Lower leg skin (tissue), 4 donors: ENCODE measurements around the gene TXN. TPM values are rescaled to one million over a fixed set of nuclear protein-coding genes. Genes with fewer than 3 reads are reported as not detected.
A peak's percentile ranks its signal among the peaks of the same experiment; 100 is the strongest.
"Not testable (repeated sequence)": the region's sequence is repeated elsewhere in the genome, so short reads cannot be mapped to it uniquely, and the experiment has no call there.

Experiments
- DNase-seq, 2 donors: peaks; one replicate each; pipeline ENCODE4 v3.0.0-alpha.2; 2019; ENCODE audit warnings: low spot score in 2 of 2
- H3K4me3 ChIP-seq: fragments of 200-600 bp; sonication (generic); 2 replicates; pipeline ENCODE4 v1.5.1; 2017; ENCODE audit warnings: mild to moderate bottlenecking, low read depth; ENCODE audit not compliant: poor library complexity, severe bottlenecking
- POLR2A ChIP-seq, 2 donors: fragments of 450-650 bp; IDR thresholded peaks; one replicate each; pipeline ENCODE4 v1.6.1; 2016 to 2017; ENCODE audit warnings: antibody characterized with exemption in 2 of 2, mild to moderate bottlenecking in 1 of 2, moderate library complexity in 1 of 2
- WGBS, 2 donors: methylation state at CpG; one replicate each; pipeline ENCODE4 v1.1.5; 2018; 5-methylcytosine and 5-hydroxymethylcytosine counted together
- intact Hi-C: fragments of 100-400 bp; cut with DNase I; formaldehyde crosslinking; loops from one replicate; pipeline ENCODE4 v1.15.0; 2023; ENCODE audit warnings: low total_unique reads
- total RNA-seq, 4 donors: library from RNA; depleted of rRNA; stranded (reverse); fragments of >200 nt; gene quantifications; one replicate each; pipeline ENCODE4 v1.1.0, GENCODE V29; 2016
- TF ChIP-seq, protein P1 (sequence below), 3 donors: fragments of 450-650 bp; IDR thresholded peaks; one replicate each; pipeline ENCODE4 v1.5.1; 2016; ENCODE audit warnings: antibody characterized with exemption in 3 of 3, mild to moderate bottlenecking in 3 of 3, moderate library complexity in 2 of 3

The TXN gene
- total RNA-seq, 4 donors from 2014 or later, result 122 to 170 (median 130) TPM

DNA sequence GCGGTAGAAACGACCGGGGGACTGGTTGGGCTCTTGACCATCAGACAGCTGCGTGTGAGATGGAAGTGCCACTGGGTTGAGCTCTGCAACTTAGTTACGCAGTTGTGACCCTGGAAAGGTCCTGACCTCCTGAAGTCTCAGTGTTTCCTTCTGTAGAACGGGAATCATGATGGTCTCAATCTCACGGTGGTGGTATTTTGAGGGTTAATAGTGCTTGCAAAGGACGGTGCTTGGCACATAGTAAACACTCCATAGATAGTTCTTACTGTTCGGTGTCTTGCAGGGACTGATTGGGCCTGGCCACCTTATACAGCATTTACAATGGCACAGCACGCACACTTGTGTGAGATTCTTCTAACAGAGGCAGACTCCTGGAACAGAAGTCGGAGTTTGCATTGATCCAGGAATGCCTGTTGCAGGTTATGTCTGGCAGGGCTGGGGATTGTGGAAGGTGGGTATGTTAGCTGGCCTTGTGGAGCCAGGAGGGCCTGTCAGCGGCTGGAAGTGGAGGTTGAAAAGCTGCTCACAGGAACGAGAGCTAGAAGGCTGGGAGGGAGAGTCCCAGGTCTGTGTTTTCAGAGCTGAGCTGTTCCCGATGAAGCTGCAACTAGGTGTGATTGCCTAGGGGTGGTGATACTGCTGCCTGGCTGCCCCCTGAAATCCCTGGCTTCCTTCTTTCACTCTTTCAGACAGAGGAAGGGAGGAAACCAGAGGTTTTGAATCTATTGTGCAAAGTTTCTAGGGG, 962 bp upstream of the TXN start:
- no peak for DNase-seq
- intact Hi-C loops, result loop anchor here (10.0 kb wide), 1 partner anchor 98 kb away; no protein-coding TSS in a partner anchor
- TF ChIP-seq, protein P1, sequence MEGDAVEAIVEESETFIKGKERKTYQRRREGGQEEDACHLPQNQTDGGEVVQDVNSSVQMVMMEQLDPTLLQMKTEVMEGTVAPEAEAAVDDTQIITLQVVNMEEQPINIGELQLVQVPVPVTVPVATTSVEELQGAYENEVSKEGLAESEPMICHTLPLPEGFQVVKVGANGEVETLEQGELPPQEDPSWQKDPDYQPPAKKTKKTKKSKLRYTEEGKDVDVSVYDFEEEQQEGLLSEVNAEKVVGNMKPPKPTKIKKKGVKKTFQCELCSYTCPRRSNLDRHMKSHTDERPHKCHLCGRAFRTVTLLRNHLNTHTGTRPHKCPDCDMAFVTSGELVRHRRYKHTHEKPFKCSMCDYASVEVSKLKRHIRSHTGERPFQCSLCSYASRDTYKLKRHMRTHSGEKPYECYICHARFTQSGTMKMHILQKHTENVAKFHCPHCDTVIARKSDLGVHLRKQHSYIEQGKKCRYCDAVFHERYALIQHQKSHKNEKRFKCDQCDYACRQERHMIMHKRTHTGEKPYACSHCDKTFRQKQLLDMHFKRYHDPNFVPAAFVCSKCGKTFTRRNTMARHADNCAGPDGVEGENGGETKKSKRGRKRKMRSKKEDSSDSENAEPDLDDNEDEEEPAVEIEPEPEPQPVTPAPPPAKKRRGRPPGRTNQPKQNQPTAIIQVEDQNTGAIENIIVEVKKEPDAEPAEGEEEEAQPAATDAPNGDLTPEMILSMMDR (IDR thresholded peaks at IDR 0.05), result no peak
- TF ChIP-seq POLR2A (IDR thresholded peaks at IDR 0.05), result no peak
- 9 to 15% methylated on average over 14 of the region's 14 CpGs for WGBS, 2 donors
- H3K4me3 ChIP-seq, result peak overlapping the region; percentile 88

DNA sequence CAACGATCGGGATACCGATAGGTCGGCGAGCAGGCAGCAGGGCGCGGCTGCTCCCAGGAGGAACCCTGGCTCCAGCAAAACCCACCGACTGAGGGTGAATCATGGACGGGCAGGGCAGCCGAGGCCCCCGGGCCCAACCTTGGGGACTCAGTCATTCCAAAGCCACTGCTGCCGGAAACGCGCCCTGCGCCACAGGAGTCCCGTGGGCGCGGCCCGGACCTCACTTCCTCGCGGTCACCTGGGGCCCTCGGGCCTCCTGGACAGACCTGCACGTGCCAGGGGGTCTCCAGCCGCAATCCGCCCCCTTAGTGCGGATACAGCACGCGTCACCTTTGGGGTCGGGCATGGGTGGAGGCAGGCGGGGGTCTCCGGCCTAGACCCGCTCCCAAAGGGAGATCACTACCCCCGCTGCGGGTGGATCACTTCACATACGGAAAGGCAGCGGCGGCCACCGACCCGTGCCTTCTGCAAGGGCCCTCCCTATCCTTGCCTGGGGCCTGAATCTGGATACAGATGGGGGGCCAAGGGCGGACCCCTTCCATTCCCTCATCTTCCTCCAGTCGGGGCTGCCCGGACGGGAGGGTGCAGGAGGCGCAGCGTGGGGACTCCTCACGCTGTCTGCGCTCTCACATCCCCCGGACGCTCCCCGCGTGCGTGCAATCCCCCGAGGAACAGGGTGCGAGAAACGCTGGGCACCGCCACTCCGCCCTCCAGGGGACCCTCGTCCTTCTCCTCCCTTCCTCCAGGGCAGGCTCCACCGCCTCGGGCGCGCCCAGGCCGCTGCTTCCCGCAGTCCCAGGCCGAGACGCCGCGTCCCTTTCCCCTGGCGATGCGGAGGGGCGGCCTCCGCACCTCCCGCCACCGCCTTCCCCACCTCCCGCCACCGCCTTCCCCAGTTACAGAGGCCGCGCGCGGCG, 586 bp downstream of the TXN start:
- intact Hi-C loops, result loop anchor here (10.0 kb wide), 1 partner anchor 99 kb away; no protein-coding TSS in a partner anchor
- no peak for TF ChIP-seq POLR2A (IDR thresholded peaks at IDR 0.05)
- TF ChIP-seq, protein P1 (IDR thresholded peaks at IDR 0.05), result no peak
- DNase-seq, result peak; percentile 44 to 95
- 0 to 1% methylated on average over 4 to 65 of the region's 81 CpGs for WGBS, 2 donors
- peak overlapping the region; percentile 88 for H3K4me3 ChIP-seq

DNA sequence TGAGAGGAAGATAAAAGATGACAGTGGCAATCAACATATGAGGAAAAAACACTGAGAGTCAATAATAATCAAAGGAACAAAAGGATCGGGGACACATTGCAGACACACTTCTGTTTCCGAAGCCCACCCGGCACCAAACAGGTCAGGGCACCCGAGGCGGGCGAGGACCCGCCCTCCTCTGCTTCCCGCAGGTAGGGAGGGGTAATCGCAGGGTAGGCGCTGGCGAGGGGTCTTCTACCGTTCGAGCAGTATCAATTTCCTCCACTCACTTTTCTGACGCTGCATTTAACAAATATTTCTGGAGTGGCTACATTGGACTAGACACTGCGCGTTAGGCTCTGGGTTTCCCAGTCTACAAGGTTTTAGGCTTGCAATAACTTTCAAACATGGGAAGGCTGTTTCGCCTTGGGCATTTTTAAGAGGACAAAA, 1.3 kb downstream of the TXN start:
- H3K4me3 ChIP-seq, result peak overlapping the region; percentile 88
- TF ChIP-seq, protein P1 (IDR thresholded peaks at IDR 0.05), result no peak
- no peak for TF ChIP-seq POLR2A (IDR thresholded peaks at IDR 0.05)
- intact Hi-C loops, result loop anchor here (10.0 kb wide), 1 partner anchor 100 kb away; no protein-coding TSS in a partner anchor
- 6 to 7% methylated on average over 17 of the region's 17 CpGs for WGBS, 2 donors
- DNase-seq, result no peak

DNA sequence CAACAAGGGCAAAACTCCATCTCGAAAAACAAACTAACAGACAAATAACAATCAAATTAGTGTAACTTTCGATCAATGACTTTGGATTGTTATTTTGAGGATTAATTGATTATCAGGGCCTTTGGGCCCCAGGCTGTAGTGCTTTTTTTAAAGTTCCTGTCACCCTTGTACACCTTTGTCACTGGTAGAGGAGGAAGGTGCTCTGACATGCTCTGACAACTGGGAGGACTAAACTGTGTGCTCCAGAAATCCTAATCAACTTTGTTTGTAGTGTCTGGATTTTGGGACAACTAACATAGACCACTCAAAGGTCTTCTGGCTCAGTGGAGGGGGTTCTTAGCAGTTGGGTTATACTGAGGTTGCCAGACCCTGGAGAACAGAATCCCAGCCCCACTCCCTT, 1.8 kb downstream of the TXN start:
- H3K4me3 ChIP-seq, result no peak overlapping the region
- intact Hi-C loops, result loop anchor here (10.0 kb wide), 1 partner anchor 100 kb away; no protein-coding TSS in a partner anchor
- no peak for DNase-seq
- TF ChIP-seq, protein P1 (IDR thresholded peaks at IDR 0.05), result no peak
- no peak for TF ChIP-seq POLR2A (IDR thresholded peaks at IDR 0.05)
- 49 to 72% methylated on average over 2 of the region's 2 CpGs for WGBS, 2 donors

DNA sequence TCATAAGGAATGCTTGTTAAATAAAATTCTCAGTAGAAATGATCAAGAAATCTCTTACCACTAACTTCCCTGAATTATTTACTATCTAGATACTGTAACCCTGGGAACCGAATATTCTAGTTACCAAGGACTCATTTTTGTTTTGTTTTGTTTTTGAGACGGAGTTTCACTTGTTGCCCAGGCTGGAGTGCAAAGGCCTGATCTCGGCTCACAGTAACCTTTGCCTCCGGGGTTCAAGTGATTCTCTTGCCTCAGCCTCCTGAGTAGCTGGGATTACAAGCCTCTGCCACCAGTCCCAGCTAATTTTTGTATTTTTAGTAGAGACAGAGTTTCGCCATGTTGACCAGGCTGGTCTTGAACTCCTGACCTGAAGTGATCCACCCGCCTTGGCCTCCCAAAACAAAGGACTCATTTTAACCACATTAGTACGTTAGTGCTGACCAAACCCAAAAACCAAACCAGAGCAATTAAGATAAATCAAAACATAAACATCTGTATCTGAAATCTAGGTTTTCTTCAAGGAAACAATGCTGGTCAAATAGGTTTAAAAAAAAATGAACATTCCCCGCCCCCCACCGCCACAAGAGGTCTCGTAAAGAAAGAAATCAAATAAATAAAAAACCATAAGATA, 3.7 kb downstream of the TXN start:
- WGBS, 2 donors, result 45 to 50% methylated on average over 10 of the region's 10 CpGs
- no peak overlapping the region for H3K4me3 ChIP-seq
- intact Hi-C loops, result loop anchor here (10.0 kb wide), 1 partner anchor 102 kb away; no protein-coding TSS in a partner anchor
- TF ChIP-seq, protein P1 (IDR thresholded peaks at IDR 0.05), result no peak
- TF ChIP-seq POLR2A (IDR thresholded peaks at IDR 0.05), result no peak
- DNase-seq, result no peak

DNA sequence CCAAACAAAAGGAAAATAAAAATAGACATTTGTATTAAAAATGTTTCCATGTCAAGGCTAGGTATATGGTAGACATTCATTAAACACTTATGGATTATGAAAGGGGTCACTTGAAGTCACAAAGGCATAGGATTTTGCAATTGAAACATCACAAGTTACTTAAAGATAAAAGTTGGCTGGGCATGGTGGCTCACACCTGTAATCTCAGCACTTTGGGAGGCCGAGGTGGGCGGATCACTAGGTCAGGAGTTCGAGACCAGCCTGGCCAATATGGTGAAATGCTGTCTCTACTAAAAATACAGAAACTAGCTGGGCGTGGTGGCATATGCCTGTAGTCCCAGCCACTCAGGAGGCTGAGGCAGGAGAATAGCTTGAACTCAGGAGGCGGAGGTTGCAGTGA, 4.5 kb downstream of the TXN start:
- 95% methylated on average over 5 of the region's 5 CpGs for WGBS, 2 donors
- DNase-seq, H3K4me3 ChIP-seq: not testable (repeated sequence)
- intact Hi-C loops, result loop anchor here (10.0 kb wide), 1 partner anchor 103 kb away; no protein-coding TSS in a partner anchor
